Keratinocyte (primary cell): Measurements from ENCODE around the gene RELA. TPM values are rescaled to one million over a fixed set of nuclear protein-coding genes. Genes with fewer than 3 reads are reported as not detected.
"Not testable (repeated sequence)": the region's sequence is repeated elsewhere in the genome, so short reads cannot be mapped to it uniquely, and the experiment has no call there.

Source experiments
- DNase-seq: peaks from one replicate; pipeline ENCODE4 v3.0.0-alpha.2; 2011; ENCODE audit warnings: low read depth, missing footprints, low spot score
- FAIRE-seq: peaks from 2 replicates; lab custom pipeline; 2011; peaks lifted over from hg19 to GRCh38; lab: Jason Lieb, UNC
- H2AFZ ChIP-seq: 2 replicates; pipeline ENCODE4 v1.6.0; 2012; ENCODE audit warnings: low read length, control low read depth, inconsistent platforms; ENCODE audit not compliant: control insufficient read depth
- H3K27ac ChIP-seq: 2 replicates; pipeline ENCODE4 v1.5.1; 2011; ENCODE audit warnings: low read length; ENCODE audit not compliant: control insufficient read depth, insufficient read depth
- H3K27me3 ChIP-seq: 3 replicates; pipeline ENCODE4 v1.6.0; 2011; ENCODE audit warnings: low read length; ENCODE audit not compliant: control insufficient read depth, insufficient read depth; ENCODE audit errors: extremely low read depth
- H3K36me3 ChIP-seq, 2 experiments: 2 replicates in 1 of 2; 3 replicates in 1 of 2; pipeline ENCODE4 v1.5.1; 2011; ENCODE audit warnings: low read length in 2 of 2, mild to moderate bottlenecking in 1 of 2; ENCODE audit not compliant: control insufficient read depth in 2 of 2, insufficient read depth in 2 of 2; ENCODE audit errors: extremely low read depth in 1 of 2
- H3K4me1 ChIP-seq: 3 replicates; pipeline ENCODE4 v1.5.1; 2011; ENCODE audit warnings: low read length; ENCODE audit not compliant: control insufficient read depth, insufficient read depth; ENCODE audit errors: extremely low read depth
- H3K4me2 ChIP-seq: 3 replicates; pipeline ENCODE4 v1.6.0; 2011; ENCODE audit warnings: low read depth, low read length; ENCODE audit not compliant: control insufficient read depth, insufficient read depth; ENCODE audit errors: extremely low read depth
- H3K4me3 ChIP-seq, 3 experiments: fragments of 200-600 bp in 1 of 3; sonication (generic) in 1 of 3; 2 replicates in 2 of 3; 3 replicates in 1 of 3; pipeline ENCODE4 v1.5.1; 2011 to 2016; ENCODE audit warnings: low read length in 3 of 3, mild to moderate bottlenecking in 3 of 3, control low read depth in 2 of 3, inconsistent platforms in 1 of 3, low read depth in 1 of 3, mixed read lengths in 1 of 3, mixed run types in 1 of 3, moderate library complexity in 1 of 3; ENCODE audit not compliant: control insufficient read depth in 2 of 3, insufficient read depth in 2 of 3; ENCODE audit errors: extremely low read depth in 1 of 3
- H3K79me2 ChIP-seq: 2 replicates; pipeline ENCODE4 v1.6.0; 2012; ENCODE audit warnings: low read length; ENCODE audit not compliant: control insufficient read depth, insufficient read depth
- H3K9ac ChIP-seq: 3 replicates; pipeline ENCODE4 v1.6.0; 2011; ENCODE audit warnings: low read length; ENCODE audit not compliant: control insufficient read depth, insufficient read depth; ENCODE audit errors: extremely low read depth
- H3K9me1 ChIP-seq: 3 replicates; pipeline ENCODE4 v1.6.0; 2011; ENCODE audit warnings: low read length; ENCODE audit not compliant: control insufficient read depth, insufficient read depth; ENCODE audit errors: extremely low read depth
- H3K9me3 ChIP-seq: 2 replicates; pipeline ENCODE4 v1.5.1; 2012; ENCODE audit warnings: low read depth, low read length; ENCODE audit not compliant: control insufficient read depth
- H4K20me1 ChIP-seq: 3 replicates; pipeline ENCODE4 v1.6.0; 2011; ENCODE audit warnings: low read length; ENCODE audit not compliant: control insufficient read depth, insufficient read depth; ENCODE audit errors: extremely low read depth
- EZH2 ChIP-seq: IDR thresholded peaks from one replicate; pipeline ENCODE4 v1.6.1; 2012; ENCODE audit warnings: inconsistent platforms, mild to moderate bottlenecking, low read length, moderate library complexity
- dilution Hi-C: fragments of 300-500 bp; cut with MboI; formaldehyde crosslinking; loops from one replicate; pipeline ENCODE4 v1.7.0; 2020; ENCODE audit warnings: low sequenced_read_pairs; ENCODE audit not compliant: extremely low pct_ligation_motif_present
- polyA plus RNA-seq, 5 experiments: library from polyadenylated mRNA; depleted of rRNA in 3 of 5; stranded (reverse) in 3 of 5; stranded (forward) in 1 of 5; unstranded in 1 of 5; fragments of >200 nt; gene quantifications; 1 replicate in 1 of 5; 2 replicates in 3 of 5; 3 replicates in 1 of 5; pipeline versions ENCODE4 v1.2.1 to v1.2.3, GENCODE V29; 2011 to 2012; ENCODE audit warnings: missing spikeins in 2 of 5, low read depth in 1 of 5, low replicate concordance in 1 of 5
- TF ChIP-seq, protein P1 (sequence below), 3 experiments: IDR thresholded peaks in 1 of 3; conservative IDR thresholded peaks in 1 of 3; optimal IDR thresholded peaks in 1 of 3; 2 replicates in 2 of 3; 3 replicates in 1 of 3; pipeline versions ENCODE3 to v1.5.1; 2011; ENCODE audit warnings: low read length in 3 of 3, mild to moderate bottlenecking in 3 of 3, moderate library complexity in 2 of 3, control low read depth in 1 of 3, inconsistent platforms in 1 of 3; ENCODE audit not compliant: insufficient read depth in 2 of 3; ENCODE audit errors: extremely low read depth in 1 of 3

Gene RELA
- polyA plus RNA-seq, 1 donor (not counting 4 experiments of a cell fraction or from before 2014, with no cell fraction given) = 20.4 TPM

DNA sequence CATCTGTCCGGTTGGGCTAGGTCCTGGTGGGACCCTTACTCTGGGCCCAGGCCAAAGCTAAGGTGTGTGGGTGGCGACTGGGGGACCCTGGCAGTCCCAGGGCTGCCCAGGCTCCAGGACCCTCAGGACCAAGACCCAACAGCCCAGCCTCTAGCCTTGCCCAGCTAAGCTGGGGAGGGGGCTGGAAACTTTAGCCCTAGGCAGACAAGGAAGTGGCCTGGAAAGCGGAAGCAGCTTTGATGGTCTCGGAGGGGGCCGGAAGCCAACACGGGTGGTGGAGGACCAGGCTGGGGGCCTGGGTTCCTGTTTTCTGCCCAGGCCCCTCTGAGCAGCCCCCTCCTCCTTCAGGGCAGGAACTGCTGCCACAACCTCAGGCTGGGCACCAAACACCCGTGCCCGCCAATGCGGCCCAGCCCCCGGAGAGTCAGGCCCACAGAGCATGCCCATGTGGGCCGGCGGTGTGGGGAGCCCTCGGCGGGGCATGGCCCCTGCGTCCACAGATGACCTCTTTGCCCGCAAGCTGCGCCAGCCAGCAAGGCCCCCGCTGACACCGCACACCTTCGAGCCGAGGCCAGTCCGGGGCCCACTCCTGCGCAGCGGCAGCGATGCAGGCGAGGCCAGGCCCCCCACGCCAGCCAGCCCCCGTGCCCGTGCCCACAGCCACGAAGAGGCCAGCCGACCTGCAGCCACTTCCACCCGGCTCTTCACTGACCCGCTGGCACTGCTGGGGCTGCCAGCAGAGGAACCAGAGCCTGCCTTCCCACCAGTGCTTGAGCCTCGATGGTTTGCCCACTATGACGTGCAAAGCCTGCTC lies 22.0 kb downstream of the RELA start:
- Histone ChIP-seq H3K9me1 (peaks cover 2% of the 10 kb centered on the region), H2AFZ (no peak overlapping the region), H3K9ac (no peak overlapping the region), H3K4me1 (peaks cover 13% of the 10 kb centered on the region), H3K27ac (no peak overlapping the region), H3K4me3 (no peak overlapping the region), H3K9me3 (no peaks in the 10 kb centered on the region), H3K79me2 (no peaks in the 10 kb centered on the region), H3K36me3 (peaks cover 6 to 13% of the 10 kb centered on the region in 2 experiments), H4K20me1 (peaks cover 10% of the 10 kb centered on the region), H3K27me3 (no peaks in the 10 kb centered on the region), H3K4me2 (no peak overlapping the region)
- DNase-seq = no peak
- FAIRE-seq = no peak
- dilution Hi-C loops = no loop called here
- no peak for TF ChIP-seq EZH2
- TF ChIP-seq, protein P1, sequence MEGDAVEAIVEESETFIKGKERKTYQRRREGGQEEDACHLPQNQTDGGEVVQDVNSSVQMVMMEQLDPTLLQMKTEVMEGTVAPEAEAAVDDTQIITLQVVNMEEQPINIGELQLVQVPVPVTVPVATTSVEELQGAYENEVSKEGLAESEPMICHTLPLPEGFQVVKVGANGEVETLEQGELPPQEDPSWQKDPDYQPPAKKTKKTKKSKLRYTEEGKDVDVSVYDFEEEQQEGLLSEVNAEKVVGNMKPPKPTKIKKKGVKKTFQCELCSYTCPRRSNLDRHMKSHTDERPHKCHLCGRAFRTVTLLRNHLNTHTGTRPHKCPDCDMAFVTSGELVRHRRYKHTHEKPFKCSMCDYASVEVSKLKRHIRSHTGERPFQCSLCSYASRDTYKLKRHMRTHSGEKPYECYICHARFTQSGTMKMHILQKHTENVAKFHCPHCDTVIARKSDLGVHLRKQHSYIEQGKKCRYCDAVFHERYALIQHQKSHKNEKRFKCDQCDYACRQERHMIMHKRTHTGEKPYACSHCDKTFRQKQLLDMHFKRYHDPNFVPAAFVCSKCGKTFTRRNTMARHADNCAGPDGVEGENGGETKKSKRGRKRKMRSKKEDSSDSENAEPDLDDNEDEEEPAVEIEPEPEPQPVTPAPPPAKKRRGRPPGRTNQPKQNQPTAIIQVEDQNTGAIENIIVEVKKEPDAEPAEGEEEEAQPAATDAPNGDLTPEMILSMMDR (optimal IDR thresholded peaks at IDR 0.05 in 1 of 3, IDR thresholded peaks at IDR 0.05 in 1 of 3, conservative IDR thresholded peaks at IDR 0.05 in 1 of 3; ENCODE audit: extremely low read depth in 1 of 3, insufficient read depth in 2 of 3, low read length in 3 of 3) = no peak

DNA sequence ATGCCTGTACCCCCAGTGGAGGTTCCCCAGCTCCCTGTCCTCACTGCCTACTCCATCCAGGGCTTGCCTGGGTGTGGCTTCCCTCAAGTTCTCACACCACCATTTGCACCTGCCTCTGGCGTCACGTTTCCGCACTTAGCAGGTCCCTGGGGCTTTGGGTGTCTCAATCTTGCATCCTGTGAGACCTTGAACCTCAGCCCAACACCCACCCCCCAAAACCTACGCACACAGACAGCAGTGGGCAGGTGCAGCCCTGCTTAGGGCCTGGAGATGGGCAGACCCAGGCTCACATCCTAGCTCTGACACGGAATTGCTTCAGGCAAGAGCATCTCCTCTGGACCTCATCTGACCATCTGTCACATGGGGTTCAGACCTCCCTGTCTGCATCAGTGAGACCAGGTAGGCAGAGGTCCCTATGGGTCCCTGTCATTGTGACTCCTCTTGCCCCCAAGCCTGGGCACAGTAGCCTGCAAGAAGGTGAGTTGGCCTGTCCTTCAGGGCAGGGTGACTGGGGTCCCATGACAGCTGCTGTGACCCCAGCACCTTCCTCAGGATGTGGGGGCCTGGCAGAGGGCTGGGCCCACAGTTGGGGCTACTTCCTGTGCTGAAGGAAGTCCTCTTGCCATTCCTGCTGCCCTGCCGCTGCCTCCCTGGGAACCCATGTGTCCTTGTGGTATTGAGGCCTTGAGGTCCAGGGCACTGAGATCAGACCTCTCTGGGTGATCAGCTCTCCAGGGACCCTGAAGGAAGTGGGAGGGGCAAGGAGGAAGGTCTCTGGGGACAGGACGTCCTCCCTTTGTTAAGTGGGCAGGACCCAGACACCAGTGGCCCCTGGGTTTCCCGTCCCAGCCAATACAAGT lies 22.9 kb downstream of the RELA start:
- H3K4me2 ChIP-seq = no peak overlapping the region
- H3K27me3 ChIP-seq = no peaks in the 10 kb centered on the region
- no peak overlapping the region for H3K27ac ChIP-seq
- H3K9ac ChIP-seq = no peak overlapping the region
- H3K36me3 ChIP-seq = peaks cover 14 to 19% of the 10 kb centered on the region in 2 experiments
- dilution Hi-C loops = no loop called here
- DNase-seq (no peak), FAIRE-seq (no peak)
- H3K9me3 ChIP-seq = no peaks in the 10 kb centered on the region
- no peak for TF ChIP-seq EZH2
- TF ChIP-seq, protein P1 (optimal IDR thresholded peaks at IDR 0.05 in 1 of 3, IDR thresholded peaks at IDR 0.05 in 1 of 3, conservative IDR thresholded peaks at IDR 0.05 in 1 of 3; ENCODE audit: extremely low read depth in 1 of 3, insufficient read depth in 2 of 3, low read length in 3 of 3) = no peak
- H3K9me1 ChIP-seq = peaks cover 2% of the 10 kb centered on the region
- no peak overlapping the region for H3K4me3 ChIP-seq
- no peak overlapping the region for H2AFZ ChIP-seq
- no peaks in the 10 kb centered on the region for H3K79me2 ChIP-seq
- peaks cover 10% of the 10 kb centered on the region for H4K20me1 ChIP-seq
- peaks cover 13% of the 10 kb centered on the region for H3K4me1 ChIP-seq

DNA sequence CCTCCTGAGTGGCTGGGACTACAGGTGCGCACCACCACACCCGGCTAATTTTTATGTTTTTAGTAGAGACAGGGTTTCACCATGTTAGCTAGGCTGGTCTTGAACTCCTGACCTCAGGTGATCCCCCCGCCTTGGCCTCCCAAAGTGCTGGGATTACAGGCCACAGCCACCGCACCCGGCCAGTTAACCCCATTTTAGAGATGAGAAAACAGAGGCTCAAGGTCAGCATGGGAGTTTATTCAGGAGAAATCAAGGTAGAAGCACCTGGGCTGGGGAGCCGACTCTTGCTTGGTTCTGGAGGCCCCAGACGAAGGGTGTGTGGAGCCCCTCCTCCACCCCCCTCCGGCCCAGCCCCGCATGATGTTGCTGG lies 23.5 kb downstream of the RELA start:
- H3K9ac ChIP-seq, H3K27me3 ChIP-seq, H4K20me1 ChIP-seq, H2AFZ ChIP-seq, H3K4me2 ChIP-seq, H3K79me2 ChIP-seq, FAIRE-seq, H3K9me3 ChIP-seq, H3K4me3 ChIP-seq, H3K9me1 ChIP-seq, dilution Hi-C loops, DNase-seq, H3K27ac ChIP-seq: not testable (repeated sequence)
- Histone ChIP-seq H3K4me1 (peaks cover 13% of the 10 kb centered on the region), H3K36me3 (peaks cover 20 to 23% of the 10 kb centered on the region in 2 experiments)
